Measurements from ENCODE around the gene TSTD2.
"Not testable (repeated sequence)": the region's sequence is repeated elsewhere in the genome, so short reads cannot be mapped to it uniquely, and the experiment has no call there.

Gene TSTD2

DNA sequence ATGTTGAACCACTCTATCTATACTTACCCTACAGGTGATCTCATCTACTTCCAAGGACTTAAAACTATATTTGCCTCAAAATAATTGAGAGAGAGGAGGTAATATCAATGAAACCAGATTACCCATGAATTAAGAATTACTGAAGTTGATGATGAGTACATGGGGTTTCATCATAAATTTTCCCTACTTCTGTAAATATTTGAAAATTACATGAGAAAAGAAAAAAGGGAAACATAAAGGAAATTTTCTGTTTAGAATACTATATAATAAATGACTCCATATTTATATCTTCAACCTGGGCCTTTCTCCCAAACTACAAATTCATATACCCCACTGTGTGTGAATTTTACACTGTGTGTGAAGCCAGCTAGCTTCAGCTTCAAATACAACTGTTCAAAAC lies 2.6 kb downstream of the TSTD2 start:
- no peak for DNase-seq (ENCODE audit: low read depth in 2 of 2)

- no peak for DNase-seq (ENCODE audit: low read depth in 2 of 2)
These were observed 4.0 kb downstream of the TSTD2 start for GRCh38 chr9:97629156-97629555.

DNA sequence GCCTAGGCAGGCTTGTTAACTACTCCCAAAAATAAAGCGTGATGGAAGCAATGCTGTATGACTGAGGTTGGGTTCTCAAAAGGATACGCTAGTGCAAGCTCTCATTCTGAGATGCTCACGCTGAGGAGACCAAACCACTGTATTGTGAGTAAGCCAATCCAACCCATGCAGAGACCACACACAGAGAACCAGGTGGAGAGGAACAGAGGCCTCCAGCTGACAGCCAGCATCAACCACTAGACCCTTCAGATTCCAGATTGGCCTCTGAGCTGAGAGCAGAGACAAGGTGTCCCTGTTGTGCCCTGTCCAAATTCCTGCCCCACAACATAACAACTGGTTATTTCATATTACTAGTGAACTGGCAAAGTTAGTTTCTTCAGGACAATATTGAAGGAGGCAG lies 4.5 kb downstream of the TSTD2 start:
- DNase-seq (ENCODE audit: low read depth in 2 of 2), result no peak

GRCh38 chr9:97627624-97628023 lies 5.5 kb downstream of the TSTD2 start:
- no peak for DNase-seq (ENCODE audit: low read depth in 2 of 2)

DNA sequence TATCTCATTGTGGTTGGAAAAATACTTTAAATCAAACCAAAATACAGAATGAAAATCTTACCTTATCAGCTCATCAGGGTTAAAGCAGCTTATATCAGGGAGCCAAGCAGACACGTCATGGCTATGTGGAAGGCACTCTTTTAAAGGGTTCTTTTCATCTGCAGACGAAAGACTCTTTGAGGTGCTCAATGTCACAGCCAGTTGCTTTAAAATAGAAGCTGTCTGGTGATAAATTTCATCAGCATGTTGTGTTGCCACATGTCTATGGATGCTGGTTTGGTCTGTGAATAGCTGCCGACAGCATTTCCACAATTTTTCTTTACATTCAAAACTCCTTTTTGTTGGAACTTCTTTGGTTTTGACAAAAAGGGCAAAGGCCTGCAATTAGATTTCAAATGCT lies 7.5 kb downstream of the TSTD2 start:
- DNase-seq (ENCODE audit: low read depth in 2 of 2), result no peak

DNA sequence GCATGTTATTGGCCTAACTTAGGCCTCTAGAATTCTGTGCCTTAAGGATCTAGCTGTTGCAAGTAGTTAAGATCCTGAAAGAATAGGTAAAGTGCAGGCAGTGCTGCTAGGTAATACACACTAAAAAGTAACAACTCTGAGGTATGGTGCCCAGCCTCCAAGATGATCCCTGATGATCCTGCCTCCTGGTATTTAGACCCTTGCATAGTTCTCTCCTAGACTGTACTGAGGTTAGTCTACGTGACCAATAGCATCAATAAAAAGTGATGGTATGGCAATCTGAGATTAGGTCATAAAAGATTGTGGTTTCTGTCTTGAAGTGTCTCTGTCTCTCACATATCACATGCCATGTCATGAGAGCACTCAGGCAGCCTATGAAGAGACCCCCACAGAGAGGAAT lies 9.2 kb downstream of the TSTD2 start:
- DNase-seq (ENCODE audit: low read depth in 2 of 2), result no peak

GRCh38 chr9:97622483-97622882 lies 10.7 kb downstream of the TSTD2 start:
- DNase-seq (ENCODE audit: low read depth in 2 of 2), result not testable (repeated sequence)

DNA sequence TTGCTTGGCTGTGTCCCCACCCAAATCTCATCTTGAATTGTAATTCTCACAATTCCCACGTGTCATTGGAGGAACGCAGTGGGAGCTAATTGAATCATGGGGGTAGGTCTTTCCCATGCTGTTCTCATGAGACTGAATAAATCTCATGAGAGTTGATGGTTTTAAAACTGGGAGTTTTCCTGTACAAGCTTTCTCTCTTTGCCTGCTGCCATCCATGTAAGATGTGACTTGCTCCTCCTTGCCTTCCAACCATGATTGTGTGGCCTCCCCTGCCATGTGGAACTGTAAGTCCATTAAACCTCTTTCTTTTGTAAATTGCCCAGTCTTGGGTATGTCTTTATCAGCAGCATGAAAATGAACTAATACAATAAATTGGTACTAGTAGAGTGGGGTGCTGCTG lies 13.1 kb downstream of the TSTD2 start:
- DNase-seq (ENCODE audit: low read depth in 2 of 2), result not testable (repeated sequence)

DNA sequence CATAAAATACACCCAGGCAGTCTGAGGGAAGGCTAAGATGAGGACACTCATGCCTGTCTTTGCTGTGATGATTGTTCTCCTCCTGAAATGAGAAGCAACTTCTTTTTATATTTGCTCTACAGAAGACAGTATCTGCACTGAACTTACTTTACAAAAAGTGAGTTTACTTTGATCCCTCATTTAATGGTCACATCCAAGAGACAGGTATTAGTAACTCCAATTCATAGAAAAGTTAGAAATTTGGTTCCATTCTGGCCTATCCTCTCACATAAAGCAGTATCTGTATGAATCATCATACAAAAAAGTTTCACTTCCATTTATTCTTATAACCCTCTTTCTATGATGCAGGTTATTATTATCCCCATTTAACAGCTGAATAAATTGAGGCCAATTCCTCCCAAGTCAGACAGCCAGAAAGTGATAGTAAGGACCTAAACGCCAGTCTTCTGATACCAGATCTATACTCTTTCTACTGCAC lies 15.2 kb downstream of the TSTD2 start:
- DNase-seq (ENCODE audit: low read depth in 2 of 2), result no peak

DNA sequence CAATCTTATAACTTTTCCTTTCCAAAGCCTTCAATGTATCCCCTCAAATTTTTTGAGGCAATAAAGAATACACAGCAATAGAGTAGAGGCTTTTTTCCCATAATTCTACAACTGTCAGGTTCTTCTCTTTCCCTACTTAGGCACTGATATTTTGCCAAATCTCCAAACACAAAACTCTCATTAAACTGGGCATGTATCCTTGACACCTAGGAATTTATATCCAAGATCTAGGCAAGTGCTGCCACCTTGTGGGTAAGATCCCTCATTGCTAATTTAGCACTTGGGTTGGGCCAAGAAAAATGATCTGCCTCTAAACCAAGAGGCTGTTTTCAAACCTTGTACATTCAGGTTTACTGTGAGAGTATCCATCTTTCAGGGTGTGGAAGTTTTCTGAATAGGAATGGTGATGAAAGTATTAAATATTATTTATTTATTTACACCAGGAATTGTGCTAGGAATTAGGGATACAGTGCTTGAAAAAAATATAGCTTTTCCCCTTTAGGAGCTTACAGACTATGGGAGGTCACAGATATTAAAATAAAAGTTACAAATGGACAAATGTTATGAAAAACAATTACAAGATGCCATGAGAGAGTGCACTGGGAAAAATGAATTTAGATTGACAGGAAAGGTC lies 17.6 kb downstream of the TSTD2 start:
- DNase-seq (ENCODE audit: low read depth in 2 of 2), result peak in 1 of 2 donors; percentile 24

- no peak for DNase-seq (ENCODE audit: low read depth in 2 of 2)
These were observed 28.1 kb downstream of the TSTD2 start for GRCh38 chr9:97604901-97605645.

- DNase-seq (ENCODE audit: low read depth in 2 of 2), result no peak
These were observed 30.7 kb downstream of the TSTD2 start for GRCh38 chr9:97602430-97602829.

- no peak for DNase-seq (ENCODE audit: low read depth in 2 of 2)
These were observed 31.8 kb downstream of the TSTD2 start for GRCh38 chr9:97601228-97601898.

- DNase-seq (ENCODE audit: low read depth in 2 of 2), result no peak
These were observed 32.5 kb downstream of the TSTD2 start for GRCh38 chr9:97600531-97601227.

GRCh38 chr9:97599314-97599846 lies 33.8 kb downstream of the TSTD2 start:
- no peak for DNase-seq (ENCODE audit: low read depth in 2 of 2)

DNA sequence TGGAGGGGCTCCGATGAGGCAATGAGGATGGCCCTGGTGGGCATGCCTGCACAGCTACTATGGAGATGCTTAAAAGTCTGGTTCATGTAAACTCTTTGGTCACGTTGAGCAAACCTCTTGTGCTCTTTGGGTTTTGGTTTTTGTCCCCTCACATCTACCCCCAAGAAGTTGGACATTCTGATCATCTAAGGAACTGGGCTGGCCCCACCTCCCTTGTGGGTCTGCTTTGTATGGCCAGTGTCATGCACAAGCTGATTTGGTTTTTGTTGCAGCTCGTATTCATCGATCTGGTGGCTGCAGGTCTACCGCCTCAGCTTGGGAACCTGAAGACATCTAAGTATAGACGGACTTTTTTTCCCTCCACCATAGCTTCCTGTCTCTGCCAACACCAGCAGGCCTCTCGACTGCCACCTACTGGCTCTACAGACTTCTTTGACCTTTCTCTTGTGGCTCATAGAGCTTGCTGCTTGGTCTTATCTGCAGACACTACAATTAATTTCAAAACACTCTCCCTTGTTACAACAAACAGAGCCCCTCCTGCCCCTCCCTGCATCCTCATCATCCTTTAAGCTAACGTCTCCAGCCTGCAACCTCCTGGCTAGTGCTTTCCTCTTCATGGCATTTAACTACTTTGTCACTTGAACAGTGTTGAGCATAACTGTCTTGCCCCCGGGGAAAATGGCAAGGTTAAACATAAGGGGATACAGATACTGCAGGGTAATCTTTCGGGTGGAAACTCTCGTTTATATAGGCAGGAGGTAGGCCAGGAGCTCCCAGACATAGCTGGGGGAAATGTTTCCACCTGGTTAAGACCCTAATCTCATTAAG lies 34.5 kb downstream of the TSTD2 start:
- DNase-seq (ENCODE audit: low read depth in 2 of 2), result peak; percentile 36 to 39

- no peak for DNase-seq (ENCODE audit: low read depth in 2 of 2)
These were observed 36.3 kb downstream of the TSTD2 start for GRCh38 chr9:97596906-97597305.

GRCh38 chr9:97594381-97594921 lies 38.7 kb downstream of the TSTD2 start:
- no peak for DNase-seq (ENCODE audit: low read depth in 2 of 2)

DNA sequence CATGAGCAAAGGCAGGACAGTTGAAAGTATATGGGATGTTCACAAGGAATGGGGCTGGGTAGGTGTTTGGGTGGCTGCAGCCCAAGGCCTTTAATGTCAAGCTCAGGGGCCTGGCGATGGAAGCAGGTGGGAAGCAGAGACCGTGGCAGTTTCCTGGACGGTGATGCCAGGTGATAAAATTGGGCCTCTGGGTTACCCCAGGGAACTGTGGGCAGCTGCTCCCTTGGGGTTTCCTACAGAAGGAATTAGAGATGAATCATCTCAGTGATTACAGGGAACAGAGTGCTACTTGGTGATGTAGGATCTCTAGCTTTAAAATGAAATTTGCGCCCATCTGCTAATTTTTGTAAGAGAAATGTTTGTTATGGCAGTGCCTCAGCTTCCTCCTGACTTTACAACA lies 39.2 kb downstream of the TSTD2 start:
- no peak for DNase-seq (ENCODE audit: low read depth in 2 of 2)

- DNase-seq (ENCODE audit: low read depth in 2 of 2), result no peak
These were observed 41.0 kb downstream of the TSTD2 start for GRCh38 chr9:97592126-97592525.

- DNase-seq (ENCODE audit: low read depth in 2 of 2), result no peak
These were observed 41.6 kb downstream of the TSTD2 start for GRCh38 chr9:97591535-97591934.
